ENCODE data around the gene MYO16.
"Not testable (repeated sequence)": the region's sequence is repeated elsewhere in the genome, so short reads cannot be mapped to it uniquely, and the experiment has no call there.

The MYO16 gene

DNA sequence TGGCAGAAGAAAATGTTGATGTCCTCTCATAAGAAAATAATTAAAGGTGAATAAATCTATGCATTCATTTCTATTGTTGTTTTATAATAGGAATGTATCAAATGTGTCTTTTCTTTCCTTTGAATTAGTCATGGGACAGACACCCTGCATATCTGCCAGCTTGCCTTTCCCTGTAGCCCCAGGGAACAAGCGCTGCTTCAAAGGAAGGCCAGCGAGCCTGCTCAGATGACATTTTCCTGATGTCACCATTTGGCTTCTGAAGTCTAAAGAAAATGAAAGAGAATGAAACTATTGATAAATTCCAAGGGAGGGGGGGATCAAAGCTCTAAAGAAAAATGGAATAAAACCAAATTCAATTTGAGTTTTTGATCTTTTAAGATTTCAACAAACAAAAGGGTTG lies 582.2 kb downstream of the MYO16 start:
- Histone ChIP-seq H3K9me3 (no peaks in the 10 kb centered on the region), H3K4me3 (ENCODE audit: low read depth, low read length) (no peak overlapping the region), H3K36me3 (no peaks in the 10 kb centered on the region), H3K27me3 (no peaks in the 10 kb centered on the region), H3K4me1 (no peaks in the 10 kb centered on the region; the same call in 1 of the 2 replicates)
- peak; percentile 65 for DNase-seq
- TF ChIP-seq, protein P1, sequence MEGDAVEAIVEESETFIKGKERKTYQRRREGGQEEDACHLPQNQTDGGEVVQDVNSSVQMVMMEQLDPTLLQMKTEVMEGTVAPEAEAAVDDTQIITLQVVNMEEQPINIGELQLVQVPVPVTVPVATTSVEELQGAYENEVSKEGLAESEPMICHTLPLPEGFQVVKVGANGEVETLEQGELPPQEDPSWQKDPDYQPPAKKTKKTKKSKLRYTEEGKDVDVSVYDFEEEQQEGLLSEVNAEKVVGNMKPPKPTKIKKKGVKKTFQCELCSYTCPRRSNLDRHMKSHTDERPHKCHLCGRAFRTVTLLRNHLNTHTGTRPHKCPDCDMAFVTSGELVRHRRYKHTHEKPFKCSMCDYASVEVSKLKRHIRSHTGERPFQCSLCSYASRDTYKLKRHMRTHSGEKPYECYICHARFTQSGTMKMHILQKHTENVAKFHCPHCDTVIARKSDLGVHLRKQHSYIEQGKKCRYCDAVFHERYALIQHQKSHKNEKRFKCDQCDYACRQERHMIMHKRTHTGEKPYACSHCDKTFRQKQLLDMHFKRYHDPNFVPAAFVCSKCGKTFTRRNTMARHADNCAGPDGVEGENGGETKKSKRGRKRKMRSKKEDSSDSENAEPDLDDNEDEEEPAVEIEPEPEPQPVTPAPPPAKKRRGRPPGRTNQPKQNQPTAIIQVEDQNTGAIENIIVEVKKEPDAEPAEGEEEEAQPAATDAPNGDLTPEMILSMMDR (IDR thresholded peaks at IDR 0.05; ENCODE audit: low read depth, low read length): no peak

DNA sequence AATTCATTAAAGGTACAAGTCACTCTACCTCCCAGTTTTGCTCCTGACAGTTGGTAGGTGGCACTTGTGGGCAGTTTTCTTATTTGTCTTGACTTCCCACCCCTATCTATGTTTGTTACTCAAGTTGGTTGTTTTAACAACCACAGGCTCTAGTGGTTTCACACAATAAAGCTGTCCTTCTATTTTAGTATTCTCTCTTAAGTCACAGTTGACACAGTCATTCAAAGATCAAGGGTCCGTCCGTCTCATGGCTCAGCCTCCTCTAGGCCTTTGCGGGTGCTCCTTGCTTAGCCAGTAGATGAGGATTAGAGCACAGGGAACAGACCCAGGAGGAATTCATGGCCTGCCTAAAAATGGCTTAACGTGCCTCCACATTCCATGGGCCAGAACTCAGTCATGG lies 583.2 kb downstream of the MYO16 start:
- DNase-seq: no peak

DNA sequence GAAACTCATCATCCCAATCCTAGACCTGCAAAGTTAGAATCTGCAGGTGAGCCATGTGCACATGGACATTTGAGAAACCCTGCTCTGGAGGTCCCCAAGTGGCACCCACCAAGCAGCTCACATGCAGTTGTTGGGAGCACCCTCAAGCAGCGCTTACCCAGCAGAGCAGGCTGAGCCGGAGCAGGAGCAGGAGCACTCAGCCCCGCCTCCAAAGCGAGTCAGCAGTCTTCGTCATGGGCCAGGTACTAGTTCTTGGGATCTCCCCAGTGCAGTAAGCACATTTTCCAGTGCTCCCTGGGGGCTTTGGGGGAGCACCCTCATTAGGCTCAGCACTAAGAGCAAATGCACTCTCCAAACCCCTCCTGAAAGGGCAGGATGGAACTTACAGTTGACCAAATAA lies 584.3 kb downstream of the MYO16 start:
- Histone ChIP-seq H3K4me1 (no peaks in the 10 kb centered on the region; the same call in 1 of the 2 replicates), H3K4me3 (ENCODE audit: low read depth, low read length) (no peak overlapping the region), H3K9me3 (no peaks in the 10 kb centered on the region), H3K36me3 (no peaks in the 10 kb centered on the region), H3K27me3 (no peaks in the 10 kb centered on the region)
- TF ChIP-seq, protein P1 (IDR thresholded peaks at IDR 0.05; ENCODE audit: low read depth, low read length): no peak
- DNase-seq: no peak

More for the DNA sequence above, 583.2 kb downstream of the MYO16 start:
- Histone ChIP-seq H3K27me3 (no peaks in the 10 kb centered on the region), H3K4me3 (ENCODE audit: low read depth, low read length) (no peak overlapping the region), H3K4me1 (no peaks in the 10 kb centered on the region; the same call in 1 of the 2 replicates), H3K9me3 (no peaks in the 10 kb centered on the region), H3K36me3 (no peaks in the 10 kb centered on the region)
- TF ChIP-seq, protein P1 (IDR thresholded peaks at IDR 0.05; ENCODE audit: low read depth, low read length): no peak

DNA sequence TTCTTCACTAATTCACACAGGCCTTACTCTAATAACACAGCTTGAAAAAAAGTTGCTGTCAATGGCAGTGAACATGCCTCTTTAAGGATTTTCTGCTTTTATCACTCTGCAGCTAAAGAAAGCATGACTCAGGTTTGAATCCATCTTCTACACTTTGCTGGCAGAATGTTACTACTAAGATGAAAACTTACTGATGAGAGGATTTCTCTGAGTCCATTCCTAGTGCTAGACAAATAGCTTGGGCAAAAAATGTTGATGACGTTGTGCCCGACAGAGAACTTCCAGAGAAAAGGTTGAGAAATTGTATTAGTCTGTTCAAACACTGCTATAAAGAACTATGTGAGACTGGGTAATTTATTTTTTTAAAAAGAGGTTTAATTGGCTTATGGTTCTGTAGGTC lies 585.0 kb downstream of the MYO16 start:
- H3K4me1 ChIP-seq: no peaks in the 10 kb centered on the region; the same call in 1 of the 2 replicates
- no peak for DNase-seq

DNA sequence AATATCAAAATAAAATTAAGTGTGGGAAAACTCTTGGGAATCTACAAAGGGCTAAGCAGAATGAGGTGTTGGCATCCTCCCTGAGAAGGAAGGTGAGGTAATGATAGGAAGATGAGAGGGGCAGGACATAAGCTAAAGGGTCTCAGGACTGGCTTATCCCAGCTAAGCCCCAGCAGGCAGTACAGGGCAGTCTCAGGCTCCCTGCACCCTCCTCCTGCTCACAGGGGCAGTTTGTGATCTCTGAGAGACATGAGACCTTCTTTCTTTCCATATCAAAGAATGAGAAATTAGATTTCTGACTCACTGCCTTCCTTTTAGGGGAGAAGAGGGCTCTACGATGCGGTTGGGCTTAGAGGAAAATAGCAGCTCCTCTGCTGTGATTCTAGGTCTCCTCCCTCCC lies 586.0 kb downstream of the MYO16 start:
- no peaks in the 10 kb centered on the region for H3K9me3 ChIP-seq
- no peaks in the 10 kb centered on the region; the same call in 1 of the 2 replicates for H3K4me1 ChIP-seq
- H3K27me3 ChIP-seq: no peaks in the 10 kb centered on the region
- H3K36me3 ChIP-seq: no peaks in the 10 kb centered on the region
- H3K4me3 ChIP-seq (ENCODE audit: low read depth, low read length): no peak overlapping the region
- TF ChIP-seq, protein P1 (IDR thresholded peaks at IDR 0.05; ENCODE audit: low read depth, low read length): no peak
- no peak for DNase-seq

More for the DNA sequence above, 585.0 kb downstream of the MYO16 start:
- H3K36me3 ChIP-seq: no peaks in the 10 kb centered on the region
- H3K9me3 ChIP-seq: no peaks in the 10 kb centered on the region
- no peaks in the 10 kb centered on the region for H3K27me3 ChIP-seq
- no peak overlapping the region for H3K4me3 ChIP-seq (ENCODE audit: low read depth, low read length)
- TF ChIP-seq, protein P1 (IDR thresholded peaks at IDR 0.05; ENCODE audit: low read depth, low read length): no peak

DNA sequence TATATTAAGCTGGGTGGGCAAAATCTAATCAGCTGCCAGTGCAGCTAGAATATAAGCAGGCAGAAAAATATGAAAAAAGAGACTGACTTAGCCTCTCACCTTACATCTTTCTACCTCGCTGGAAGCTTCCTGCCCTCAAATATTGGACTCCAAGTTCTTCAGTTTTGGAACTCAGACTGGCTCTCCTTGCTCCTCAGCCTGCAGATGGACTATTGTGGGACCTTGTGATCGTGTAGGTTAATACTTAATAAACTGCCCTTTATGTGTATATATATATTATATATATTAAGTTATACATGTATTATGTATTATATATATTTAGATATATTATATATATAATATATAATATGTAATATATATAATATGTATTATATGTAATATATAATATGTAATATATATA lies 588.1 kb downstream of the MYO16 start:
- DNase-seq; H3K4me1 ChIP-seq; H3K9me3 ChIP-seq; H3K27me3 ChIP-seq; H3K4me3 ChIP-seq (ENCODE audit: low read depth, low read length); H3K36me3 ChIP-seq: not testable (repeated sequence)

DNA sequence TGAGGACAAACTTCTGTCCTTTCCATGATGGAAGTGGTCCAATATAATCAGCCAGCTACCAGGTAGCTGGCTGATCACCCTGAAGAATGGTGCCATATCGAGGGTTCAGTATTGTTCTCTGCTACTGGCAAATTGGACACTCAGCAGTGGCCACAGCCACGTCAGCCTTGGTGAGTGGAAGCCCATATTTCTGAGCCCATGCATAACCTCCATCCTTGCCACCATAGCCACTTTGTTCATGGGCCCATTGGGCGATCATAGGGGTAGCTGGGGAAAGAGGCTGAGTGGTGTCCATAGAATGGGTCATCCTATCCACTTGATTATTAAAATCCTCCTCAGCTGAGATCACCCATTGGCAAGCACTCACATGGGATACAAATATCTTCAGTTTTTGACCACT lies 591.2 kb downstream of the MYO16 start:
- no peak for DNase-seq
- peaks cover 3% of the 10 kb centered on the region; the same call in 1 of the 2 replicates for H3K9me3 ChIP-seq
- H3K4me1 ChIP-seq: no peaks in the 10 kb centered on the region
- H3K27me3 ChIP-seq: no peaks in the 10 kb centered on the region
- TF ChIP-seq, protein P1 (IDR thresholded peaks at IDR 0.05; ENCODE audit: low read depth, low read length): no peak
- no peak overlapping the region for H3K4me3 ChIP-seq (ENCODE audit: low read depth, low read length)
- H3K36me3 ChIP-seq: no peaks in the 10 kb centered on the region

Data from BE2C (cell line).